Mesendoderm (in vitro differentiated cells): ENCODE measurements around the gene PTPRD.

Experiments
- DNase-seq: peaks from one replicate; pipeline ENCODE4 v3.0.0; 2013
- H2AK5ac ChIP-seq: 2 replicates; pipeline ENCODE4 v1.6.1; 2013; ENCODE audit warnings: low read length, inconsistent platforms
- H2BK120ac ChIP-seq: 2 replicates; pipeline ENCODE4 v1.6.1; 2013; ENCODE audit warnings: low read depth, mild to moderate bottlenecking, low read length, moderate library complexity, mixed read lengths
- H2BK15ac ChIP-seq: replicated peaks from 2 replicates; pipeline ENCODE4 v1.6.1; 2013; ENCODE audit warnings: low read depth, mild to moderate bottlenecking, moderate library complexity
- H2BK5ac ChIP-seq: 2 replicates; pipeline ENCODE4 v1.6.1; 2013; ENCODE audit warnings: low read length, inconsistent platforms
- H3K18ac ChIP-seq: 2 replicates; pipeline ENCODE4 v1.6.1; 2013; ENCODE audit warnings: mild to moderate bottlenecking, low read length, mixed read lengths
- H3K23ac ChIP-seq: one replicate; pipeline ENCODE4 v1.6.1; 2013; ENCODE audit warnings: low read length
- H3K27ac ChIP-seq: 2 replicates; pipeline ENCODE4 v1.5.1; 2013; ENCODE audit warnings: low read depth, mild to moderate bottlenecking, inconsistent platforms, low read length, moderate library complexity
- H3K27me3 ChIP-seq: 2 replicates; pipeline ENCODE4 v1.6.1; 2013; ENCODE audit warnings: low read length, control low read depth, mild to moderate bottlenecking, inconsistent platforms; ENCODE audit not compliant: insufficient read depth, poor library complexity
- H3K36me3 ChIP-seq: 2 replicates; pipeline ENCODE4 v1.6.1; 2013; ENCODE audit warnings: low read length, inconsistent platforms; ENCODE audit not compliant: control insufficient read depth, insufficient read depth
- H3K4ac ChIP-seq: one replicate; pipeline ENCODE4 v1.6.1; 2013; ENCODE audit warnings: low read depth, mild to moderate bottlenecking, low read length, moderate library complexity
- H3K4me1 ChIP-seq: 2 replicates; pipeline ENCODE4 v1.6.1; 2013; ENCODE audit warnings: low read depth, low read length, inconsistent platforms; ENCODE audit not compliant: control insufficient read depth
- H3K4me2 ChIP-seq: 2 replicates; pipeline ENCODE4 v1.6.1; 2013; ENCODE audit warnings: low read length
- H3K4me3 ChIP-seq: 2 replicates; pipeline ENCODE4 v1.5.1; 2013; ENCODE audit warnings: mild to moderate bottlenecking, low read length
- H3K56ac ChIP-seq: one replicate; pipeline ENCODE4 v1.6.1; 2013; ENCODE audit warnings: low read length
- H3K79me1 ChIP-seq: 2 replicates; pipeline ENCODE4 v1.6.1; 2013; ENCODE audit warnings: low read length, inconsistent platforms
- H3K79me2 ChIP-seq: 2 replicates; pipeline ENCODE4 v1.6.1; 2013; ENCODE audit warnings: mild to moderate bottlenecking, low read length; ENCODE audit not compliant: control insufficient read depth, insufficient read depth
- H3K9ac ChIP-seq: 2 replicates; pipeline ENCODE4 v1.6.1; 2013; ENCODE audit warnings: low read length, inconsistent platforms
- H4K5ac ChIP-seq: one replicate; pipeline ENCODE4 v1.6.1; 2013; ENCODE audit warnings: low read length
- H4K8ac ChIP-seq: one replicate; pipeline ENCODE4 v1.6.1; 2013; ENCODE audit warnings: low read depth, mild to moderate bottlenecking, control low read depth, low read length, moderate library complexity
- WGBS: extraction: QIAGEN DNeasy Blood & Tissue Kit; methylation state at CpG from one replicate; pipeline ENCODE4 v1.1.7; 2013; ENCODE audit warnings: low lambda C conversion rate, missing lambda C conversion rate; ENCODE audit not compliant: insufficient coverage; ENCODE audit errors: extremely low coverage; 5-methylcytosine and 5-hydroxymethylcytosine counted together

The PTPRD gene

GRCh38 chr9:10434412-10434811, 178.4 kb downstream of the PTPRD start:
- H2AK5ac ChIP-seq: no peak overlapping the region
- no peaks in the 10 kb centered on the region for H3K36me3 ChIP-seq
- no peaks in the 10 kb centered on the region for H3K27me3 ChIP-seq
- H3K18ac ChIP-seq: no peak overlapping the region
- WGBS: no CpG with 5 or more reads among the region's 1 CpG
- no peak overlapping the region for H3K4me3 ChIP-seq
- H3K4me1 ChIP-seq: no peaks in the 10 kb centered on the region
- DNase-seq: no peak
- H3K9ac ChIP-seq: no peak overlapping the region
- no peak overlapping the region for H2BK5ac ChIP-seq
- no peak overlapping the region for H3K4me2 ChIP-seq
- H4K8ac ChIP-seq: no peak overlapping the region
- no peaks in the 10 kb centered on the region for H3K79me2 ChIP-seq
- H2BK120ac ChIP-seq: no peak overlapping the region
- H3K56ac ChIP-seq: no peak overlapping the region
- no peak overlapping the region for H3K23ac ChIP-seq
- H3K79me1 ChIP-seq: no peaks in the 10 kb centered on the region
- H4K5ac ChIP-seq: no peak overlapping the region
- no peak overlapping the region for H2BK15ac ChIP-seq
- H3K4ac ChIP-seq: no peak overlapping the region
- no peak overlapping the region for H3K27ac ChIP-seq

GRCh38 chr9:10411272-10411671, 201.5 kb downstream of the PTPRD start:
- H3K9ac ChIP-seq: no peak overlapping the region
- H3K4me1 ChIP-seq: no peaks in the 10 kb centered on the region
- no peaks in the 10 kb centered on the region for H3K27me3 ChIP-seq
- H3K23ac ChIP-seq: no peak overlapping the region
- no peak for DNase-seq
- no peak overlapping the region for H2BK15ac ChIP-seq
- no peaks in the 10 kb centered on the region for H3K36me3 ChIP-seq
- H3K4ac ChIP-seq: no peak overlapping the region
- H3K56ac ChIP-seq: no peak overlapping the region
- no peak overlapping the region for H3K4me2 ChIP-seq
- no peak overlapping the region for H4K5ac ChIP-seq
- no peaks in the 10 kb centered on the region for H3K79me1 ChIP-seq
- no peak overlapping the region for H2AK5ac ChIP-seq
- no peak overlapping the region for H2BK5ac ChIP-seq
- H4K8ac ChIP-seq: no peak overlapping the region
- H3K4me3 ChIP-seq: no peak overlapping the region
- H3K18ac ChIP-seq: no peak overlapping the region
- H2BK120ac ChIP-seq: no peak overlapping the region
- no peak overlapping the region for H3K27ac ChIP-seq
- H3K79me2 ChIP-seq: no peaks in the 10 kb centered on the region

GRCh38 chr9:10403283-10403682, 209.5 kb downstream of the PTPRD start:
- no peak overlapping the region for H3K23ac ChIP-seq
- H4K5ac ChIP-seq: no peak overlapping the region
- H3K18ac ChIP-seq: no peak overlapping the region
- no peak overlapping the region for H3K4ac ChIP-seq
- H2BK120ac ChIP-seq: no peak overlapping the region
- no peaks in the 10 kb centered on the region for H3K79me2 ChIP-seq
- no peak overlapping the region for H3K4me2 ChIP-seq
- WGBS: no CpG with 5 or more reads among the region's 1 CpG
- no peak overlapping the region for H2BK15ac ChIP-seq
- H3K9ac ChIP-seq: no peak overlapping the region
- H3K4me3 ChIP-seq: no peak overlapping the region
- H4K8ac ChIP-seq: no peak overlapping the region
- no peaks in the 10 kb centered on the region for H3K79me1 ChIP-seq
- no peak for DNase-seq
- no peak overlapping the region for H2BK5ac ChIP-seq
- no peak overlapping the region for H3K56ac ChIP-seq
- no peaks in the 10 kb centered on the region for H3K36me3 ChIP-seq
- H3K27me3 ChIP-seq: no peaks in the 10 kb centered on the region
- H2AK5ac ChIP-seq: no peak overlapping the region
- H3K4me1 ChIP-seq: no peaks in the 10 kb centered on the region
- H3K27ac ChIP-seq: no peak overlapping the region

GRCh38 chr9:10396615-10397014, 216.2 kb downstream of the PTPRD start:
- no peak overlapping the region for H2AK5ac ChIP-seq
- H3K36me3 ChIP-seq: no peaks in the 10 kb centered on the region
- no peak overlapping the region for H3K4ac ChIP-seq
- H3K56ac ChIP-seq: no peak overlapping the region
- no peaks in the 10 kb centered on the region for H3K27me3 ChIP-seq
- no peak overlapping the region for H2BK120ac ChIP-seq
- H2BK5ac ChIP-seq: no peak overlapping the region
- H4K8ac ChIP-seq: no peak overlapping the region
- no peaks in the 10 kb centered on the region for H3K79me1 ChIP-seq
- H3K79me2 ChIP-seq: no peaks in the 10 kb centered on the region
- H3K18ac ChIP-seq: no peak overlapping the region
- H3K4me1 ChIP-seq: no peaks in the 10 kb centered on the region
- H3K23ac ChIP-seq: no peak overlapping the region
- H3K4me3 ChIP-seq: no peak overlapping the region
- H3K27ac ChIP-seq: no peak overlapping the region
- WGBS: no CpG with 5 or more reads among the region's 2 CpGs
- H3K4me2 ChIP-seq: no peak overlapping the region
- no peak for DNase-seq
- no peak overlapping the region for H4K5ac ChIP-seq
- no peak overlapping the region for H3K9ac ChIP-seq
- no peak overlapping the region for H2BK15ac ChIP-seq

GRCh38 chr9:10387282-10387681, 225.5 kb downstream of the PTPRD start:
- H2AK5ac ChIP-seq: no peak overlapping the region
- no peak overlapping the region for H4K5ac ChIP-seq
- H3K4me2 ChIP-seq: no peak overlapping the region
- H4K8ac ChIP-seq: no peak overlapping the region
- no peak overlapping the region for H3K18ac ChIP-seq
- H3K79me1 ChIP-seq: no peaks in the 10 kb centered on the region
- no peak overlapping the region for H3K9ac ChIP-seq
- H3K36me3 ChIP-seq: no peaks in the 10 kb centered on the region
- no peak overlapping the region for H2BK15ac ChIP-seq
- H2BK5ac ChIP-seq: no peak overlapping the region
- H2BK120ac ChIP-seq: no peak overlapping the region
- no peak overlapping the region for H3K4ac ChIP-seq
- no CpG with 5 or more reads among the region's 1 CpG for WGBS
- no peaks in the 10 kb centered on the region for H3K27me3 ChIP-seq
- H3K79me2 ChIP-seq: no peaks in the 10 kb centered on the region
- no peaks in the 10 kb centered on the region for H3K4me1 ChIP-seq
- H3K4me3 ChIP-seq: no peak overlapping the region
- no peak overlapping the region for H3K23ac ChIP-seq
- peak; percentile 31 for DNase-seq
- no peak overlapping the region for H3K56ac ChIP-seq
- H3K27ac ChIP-seq: no peak overlapping the region

GRCh38 chr9:10371824-10372223, 241.0 kb downstream of the PTPRD start:
- H3K27ac ChIP-seq: no peak overlapping the region
- H2BK120ac ChIP-seq: no peak overlapping the region
- H3K56ac ChIP-seq: no peak overlapping the region
- H3K4ac ChIP-seq: no peak overlapping the region
- no peak overlapping the region for H2BK5ac ChIP-seq
- no peak overlapping the region for H4K5ac ChIP-seq
- H3K79me2 ChIP-seq: no peaks in the 10 kb centered on the region
- H3K36me3 ChIP-seq: no peaks in the 10 kb centered on the region
- H2BK15ac ChIP-seq: no peak overlapping the region
- H3K4me3 ChIP-seq: no peak overlapping the region
- H2AK5ac ChIP-seq: no peak overlapping the region
- peaks cover 2% of the 10 kb centered on the region for H3K4me1 ChIP-seq
- H3K4me2 ChIP-seq: no peak overlapping the region
- no peak overlapping the region for H3K9ac ChIP-seq
- H3K79me1 ChIP-seq: no peaks in the 10 kb centered on the region
- no peaks in the 10 kb centered on the region for H3K27me3 ChIP-seq
- no peak overlapping the region for H3K23ac ChIP-seq
- H4K8ac ChIP-seq: no peak overlapping the region
- no peak overlapping the region for H3K18ac ChIP-seq
- DNase-seq: peak; percentile 51
